Spleen (tissue), 11 donors: ENCODE data around the gene PRICKLE3. TPM values are rescaled to one million over a fixed set of nuclear protein-coding genes. Genes with fewer than 3 reads are reported as not detected.

Experiments
- DNase-seq: peaks from one replicate; pipeline ENCODE4 v3.0.0-alpha.2; 2020
- H3K27ac ChIP-seq, 8 donors: fragments of 200-600 bp; sonication (generic) in 7 of 8; 1 replicate in 4 of 8; 2 replicates in 4 of 8; pipeline versions ENCODE4 v1.5.0 to v1.8.0; 2016 to 2021; ENCODE audit warnings: inconsistent platforms in 4 of 8, mild to moderate bottlenecking in 4 of 8, moderate library complexity in 1 of 8
- H3K27me3 ChIP-seq, 7 donors: fragments of 200-600 bp; sonication (generic) in 6 of 7; replicated peaks in 1 of 7; 1 replicate in 4 of 7; 2 replicates in 3 of 7; pipeline versions ENCODE4 v1.5.0 to v1.8.0; 2016 to 2021; ENCODE audit warnings: inconsistent platforms in 3 of 7, mild to moderate bottlenecking in 1 of 7
- H3K36me3 ChIP-seq, 6 donors: fragments of 200-600 bp; sonication (generic) in 5 of 6; 1 replicate in 4 of 6; 2 replicates in 2 of 6; pipeline versions ENCODE4 v1.5.0 to v1.8.0; 2016 to 2021; ENCODE audit warnings: inconsistent platforms in 2 of 6
- H3K4me1 ChIP-seq, 6 donors: fragments of 200-600 bp; sonication (generic) in 5 of 6; 1 replicate in 3 of 6; 2 replicates in 3 of 6; pipeline versions ENCODE4 v1.5.0 to v1.8.0; 2016 to 2021; ENCODE audit warnings: inconsistent platforms in 3 of 6
- H3K4me3 ChIP-seq, 8 donors: fragments of 200-600 bp; sonication (generic) in 7 of 8; 1 replicate in 4 of 8; 2 replicates in 4 of 8; pipeline versions ENCODE4 v1.5.0 to v1.8.0; 2016 to 2021; ENCODE audit warnings: inconsistent platforms in 4 of 8, mild to moderate bottlenecking in 4 of 8, moderate library complexity in 2 of 8
- H3K9me3 ChIP-seq, 8 donors: fragments of 200-600 bp; sonication (generic) in 7 of 8; 1 replicate in 4 of 8; 2 replicates in 4 of 8; pipeline versions ENCODE4 v1.5.0 to v1.8.0; 2016 to 2021; ENCODE audit warnings: inconsistent platforms in 4 of 8
- CTCF ChIP-seq, 11 experiments: fragments of 200-600 bp in 7 of 11; fragments of 450-650 bp in 4 of 11; sonication (generic) in 4 of 11; IDR thresholded peaks in 8 of 11; conservative IDR thresholded peaks in 3 of 11; 1 replicate in 7 of 11; 2 replicates in 4 of 11; pipeline versions ENCODE4 v1.4.0 to v1.8.0; 2016 to 2021; ENCODE audit warnings: antibody characterized with exemption in 11 of 11, inconsistent platforms in 4 of 11, mild to moderate bottlenecking in 1 of 11
- POLR2A ChIP-seq, 3 donors: fragments of 450-650 bp; IDR thresholded peaks; one replicate each; pipeline ENCODE4 v1.5.1; 2017; ENCODE audit warnings: antibody characterized with exemption in 3 of 3, mild to moderate bottlenecking in 1 of 3
- POLR2AphosphoS5 ChIP-seq, 3 donors: sonication (generic); formaldehyde crosslinking; IDR thresholded peaks; one replicate each; pipeline ENCODE4 v1.5.1; 2017; ENCODE audit warnings: antibody characterized with exemption in 3 of 3
- WGBS, 5 donors: extraction: QIAGEN DNeasy Blood & Tissue Kit in 3 of 5; methylation state at CpG; one replicate each; pipeline versions ENCODE4 v1.1.5 to v1.1.7; 2013 to 2018; 5-methylcytosine and 5-hydroxymethylcytosine counted together
- intact Hi-C: fragments of 100-400 bp; cut with DNase I; formaldehyde crosslinking; loops from one replicate; pipeline ENCODE4 v1.15.0; 2023; ENCODE audit warnings: low total_unique reads
- polyA plus RNA-seq, 3 donors: library from polyadenylated mRNA; stranded (reverse); fragments of 200-250 nt; gene quantifications; one replicate each; pipeline ENCODE4 v1.2.1, GENCODE V29; 2013
- total RNA-seq, 7 donors: library from RNA; depleted of rRNA in 3 of 7; stranded (reverse); fragments of >200 nt in 3 of 7; fragmentation: NEBNext Ultra II Directional in 4 of 7; extraction: Animal tissue kit (Norgen Biotek cat#: 25700) in 4 of 7; gene quantifications; one replicate each; pipeline versions ENCODE4 v1.1.0 to v1.2.1, GENCODE V29; 2016 to 2021
- donor health status: healthy with polysubstance abuse.
- donor health status: DM: no; HTN: no; CAD: no; lungs with moderate emphysema.
- donor health status: DM: no; HTN: no; CAD: no.
- donor health status: Bipolar disorder and iron deficiency.
- donor health status: healthy.
- donor health status: DM: no; HTN: no; CAD: no.
- donor health status: DM: yes; HTN: yes; CAD: no.

Gene PRICKLE3
- total and polyA plus RNA-seq, 10 donors: 3.2 to 29.0 (median 13.5) TPM

GRCh38 chrX:49189606-49190005 lies 3.4 kb upstream of the PRICKLE3 start:
- peak overlapping the region; percentile 42 to 94 (median 86) for H3K27ac ChIP-seq

GRCh38 chrX:49188468-49189076 lies 2.4 kb upstream of the PRICKLE3 start:
- peak overlapping the region in 2 of 8 donors; percentile 92 to 94 for H3K27ac ChIP-seq
- no peak for DNase-seq

More at GRCh38 chrX:49189606-49190005, 3.4 kb upstream of the PRICKLE3 start:
- no peaks in the 10 kb centered on the region for H3K27me3 ChIP-seq
- H3K36me3 ChIP-seq: no peaks in the 10 kb centered on the region
- H3K9me3 ChIP-seq: no peaks in the 10 kb centered on the region
- 77 to 88% (median 78%) methylated on average over 5 to 6 of the region's 6 CpGs for WGBS, 5 donors
- peak overlapping the region in 1 of 8 donors; percentile 71 for H3K4me3 ChIP-seq
- peaks cover 0 to 53% (median 24%) of the 10 kb centered on the region in 6 donors for H3K4me1 ChIP-seq
- DNase-seq: no peak
- TF ChIP-seq CTCF (IDR thresholded peaks at IDR 0.05 in 8 of 11, conservative IDR thresholded peaks at IDR 0.05 in 3 of 11) (no peak), POLR2A (IDR thresholded peaks at IDR 0.05) (no peak), POLR2AphosphoS5 (IDR thresholded peaks at IDR 0.05) (no peak)
- intact Hi-C loops: no loop called here

GRCh38 chrX:49187526-49187925 lies 1.4 kb upstream of the PRICKLE3 start:
- intact Hi-C loops: no loop called here
- H3K4me1 ChIP-seq: peaks cover 0 to 57% (median 23%) of the 10 kb centered on the region in 6 donors
- WGBS, 5 donors: 82 to 91% (median 88%) methylated on average over 9 to 10 of the region's 10 CpGs
- no peak for TF ChIP-seq CTCF (IDR thresholded peaks at IDR 0.05 in 8 of 11, conservative IDR thresholded peaks at IDR 0.05 in 3 of 11)
- no peak for TF ChIP-seq POLR2A (IDR thresholded peaks at IDR 0.05)
- no peak for TF ChIP-seq POLR2AphosphoS5 (IDR thresholded peaks at IDR 0.05)
- no peak for DNase-seq
- no peak overlapping the region for H3K4me3 ChIP-seq
- no peaks in the 10 kb centered on the region for H3K9me3 ChIP-seq
- H3K27me3 ChIP-seq: no peaks in the 10 kb centered on the region
- H3K36me3 ChIP-seq: peaks cover 0 to 13% (median 3%) of the 10 kb centered on the region in 6 donors
- peak overlapping the region in 2 of 8 donors; percentile 87 to 90 for H3K27ac ChIP-seq

More at GRCh38 chrX:49188468-49189076, 2.4 kb upstream of the PRICKLE3 start:
- Histone ChIP-seq H3K9me3 (no peaks in the 10 kb centered on the region), H3K27me3 (no peaks in the 10 kb centered on the region), H3K4me1 (peaks cover 0 to 63% (median 26%) of the 10 kb centered on the region in 6 donors), H3K4me3 (no peak overlapping the region), H3K36me3 (peaks cover 0 to 3% (median 0%) of the 10 kb centered on the region in 6 donors)
- 65 to 74% (median 72%) methylated on average over 7 to 8 of the region's 8 CpGs for WGBS, 5 donors
- TF ChIP-seq POLR2AphosphoS5 (IDR thresholded peaks at IDR 0.05) (no peak), CTCF (IDR thresholded peaks at IDR 0.05 in 8 of 11, conservative IDR thresholded peaks at IDR 0.05 in 3 of 11) (no peak)
- intact Hi-C loops: no loop called here

- H3K4me1 ChIP-seq: peaks cover 0 to 52% (median 19%) of the 10 kb centered on the region in 6 donors
- TF ChIP-seq POLR2AphosphoS5 (IDR thresholded peaks at IDR 0.05): no peak
- no peak for TF ChIP-seq POLR2A (IDR thresholded peaks at IDR 0.05)
- no peak for TF ChIP-seq CTCF (IDR thresholded peaks at IDR 0.05 in 8 of 11, conservative IDR thresholded peaks at IDR 0.05 in 3 of 11)
- WGBS, 5 donors: 74 to 81% (median 79%) methylated on average over 12 to 15 of the region's 15 CpGs
- peaks cover 0 to 18% (median 3%) of the 10 kb centered on the region in 6 donors for H3K36me3 ChIP-seq
- intact Hi-C loops: no loop called here
- H3K4me3 ChIP-seq: no peak overlapping the region
- H3K27ac ChIP-seq: peak overlapping the region in 5 of 8 donors; percentile 75 to 90 (median 83)
- H3K9me3 ChIP-seq: no peaks in the 10 kb centered on the region
- DNase-seq: peak; percentile 72
- H3K27me3 ChIP-seq: no peaks in the 10 kb centered on the region
Measured at GRCh38 chrX:49187028-49187394, 838 bp upstream of the PRICKLE3 start.
